Measurements from ENCODE around the gene EXOC6B.

EXOC6B gene
- 21.1 to 24.0 (median 23.4) reads per million in 3 donors for total RNA-seq

GRCh38 chr2:72825257-72826155 is at the start of gene EXOC6B:
Gene EXOC6B (minus strand): TSS chr2:72826033.
- Histone ChIP-seq H3K36me3 (ENCODE audit: control insufficient read depth, insufficient read depth, low read length) (no peaks in the 10 kb centered on the region), H3K4me1 (ENCODE audit: control insufficient read depth, insufficient read depth, low read length, poor library complexity, severe bottlenecking) (peaks cover 4% of the 10 kb centered on the region), H3K9me3 (ENCODE audit: control insufficient read depth, low read length) (no peaks in the 10 kb centered on the region), H3K4me3 (ENCODE audit: insufficient read depth, low read depth, low read length, poor library complexity, severe bottlenecking) (peak within 1 kb of the TSS; percentile 86), H3K27me3 (replicated peaks; ENCODE audit: control insufficient read depth, insufficient read depth, low read length, poor library complexity, severe bottlenecking) (no peaks in the 10 kb centered on the region), H3K27ac (ENCODE audit: insufficient read depth, low read length, poor library complexity, severe bottlenecking) (peak within 1 kb of the TSS; percentile 55)
- DNase-seq = peak; percentile 65 to 75 (median 71)

- Histone ChIP-seq H3K4me1 (ENCODE audit: control insufficient read depth, insufficient read depth, low read length, poor library complexity, severe bottlenecking) (no peaks in the 10 kb centered on the region), H3K4me3 (ENCODE audit: insufficient read depth, low read depth, low read length, poor library complexity, severe bottlenecking) (no peak overlapping the region), H3K27ac (ENCODE audit: insufficient read depth, low read length, poor library complexity, severe bottlenecking) (no peak overlapping the region), H3K27me3 (replicated peaks; ENCODE audit: control insufficient read depth, insufficient read depth, low read length, poor library complexity, severe bottlenecking) (no peaks in the 10 kb centered on the region), H3K9me3 (ENCODE audit: control insufficient read depth, low read length) (no peaks in the 10 kb centered on the region), H3K36me3 (ENCODE audit: control insufficient read depth, insufficient read depth, low read length) (no peaks in the 10 kb centered on the region)
- DNase-seq = no peak
Measured at GRCh38 chr2:72871880-72872279, 46.0 kb upstream of the EXOC6B start.

- H3K27me3 ChIP-seq (replicated peaks; ENCODE audit: control insufficient read depth, insufficient read depth, low read length, poor library complexity, severe bottlenecking) = no peaks in the 10 kb centered on the region
- no peaks in the 10 kb centered on the region for H3K36me3 ChIP-seq (ENCODE audit: control insufficient read depth, insufficient read depth, low read length)
- no peaks in the 10 kb centered on the region for H3K9me3 ChIP-seq (ENCODE audit: control insufficient read depth, low read length)
- no peak overlapping the region for H3K4me3 ChIP-seq (ENCODE audit: insufficient read depth, low read depth, low read length, poor library complexity, severe bottlenecking)
- H3K4me1 ChIP-seq (ENCODE audit: control insufficient read depth, insufficient read depth, low read length, poor library complexity, severe bottlenecking) = no peaks in the 10 kb centered on the region
- DNase-seq = no peak
- no peak overlapping the region for H3K27ac ChIP-seq (ENCODE audit: insufficient read depth, low read length, poor library complexity, severe bottlenecking)
Measured at GRCh38 chr2:72871060-72871459, 45.2 kb upstream of the EXOC6B start.

GRCh38 chr2:72864500-72864899 is 38.7 kb upstream of the EXOC6B start:
- Histone ChIP-seq H3K36me3 (ENCODE audit: control insufficient read depth, insufficient read depth, low read length) (no peaks in the 10 kb centered on the region), H3K27me3 (replicated peaks; ENCODE audit: control insufficient read depth, insufficient read depth, low read length, poor library complexity, severe bottlenecking) (no peaks in the 10 kb centered on the region), H3K4me3 (ENCODE audit: insufficient read depth, low read depth, low read length, poor library complexity, severe bottlenecking) (no peak overlapping the region), H3K27ac (ENCODE audit: insufficient read depth, low read length, poor library complexity, severe bottlenecking) (no peak overlapping the region), H3K9me3 (ENCODE audit: control insufficient read depth, low read length) (no peaks in the 10 kb centered on the region), H3K4me1 (ENCODE audit: control insufficient read depth, insufficient read depth, low read length, poor library complexity, severe bottlenecking) (peaks cover 7% of the 10 kb centered on the region)
- DNase-seq = no peak

GRCh38 chr2:72863046-72863445 is 37.2 kb upstream of the EXOC6B start:
- H3K4me1 ChIP-seq (ENCODE audit: control insufficient read depth, insufficient read depth, low read length, poor library complexity, severe bottlenecking) = peaks cover 7% of the 10 kb centered on the region
- H3K36me3 ChIP-seq (ENCODE audit: control insufficient read depth, insufficient read depth, low read length) = no peaks in the 10 kb centered on the region
- H3K4me3 ChIP-seq (ENCODE audit: insufficient read depth, low read depth, low read length, poor library complexity, severe bottlenecking) = no peak overlapping the region
- H3K27ac ChIP-seq (ENCODE audit: insufficient read depth, low read length, poor library complexity, severe bottlenecking) = no peak overlapping the region
- no peak for DNase-seq
- H3K27me3 ChIP-seq (replicated peaks; ENCODE audit: control insufficient read depth, insufficient read depth, low read length, poor library complexity, severe bottlenecking) = no peaks in the 10 kb centered on the region
- no peaks in the 10 kb centered on the region for H3K9me3 ChIP-seq (ENCODE audit: control insufficient read depth, low read length)

- H3K27me3 ChIP-seq (replicated peaks; ENCODE audit: control insufficient read depth, insufficient read depth, low read length, poor library complexity, severe bottlenecking) = no peaks in the 10 kb centered on the region
- H3K27ac ChIP-seq (ENCODE audit: insufficient read depth, low read length, poor library complexity, severe bottlenecking) = no peak overlapping the region
Measured at GRCh38 chr2:72862239-72862988, 36.6 kb upstream of the EXOC6B start.

GRCh38 chr2:72859831-72860262 is 34.0 kb upstream of the EXOC6B start:
- Histone ChIP-seq H3K9me3 (ENCODE audit: control insufficient read depth, low read length) (no peaks in the 10 kb centered on the region), H3K36me3 (ENCODE audit: control insufficient read depth, insufficient read depth, low read length) (no peaks in the 10 kb centered on the region), H3K4me3 (ENCODE audit: insufficient read depth, low read depth, low read length, poor library complexity, severe bottlenecking) (no peak overlapping the region), H3K27me3 (replicated peaks; ENCODE audit: control insufficient read depth, insufficient read depth, low read length, poor library complexity, severe bottlenecking) (peaks cover 6% of the 10 kb centered on the region), H3K27ac (ENCODE audit: insufficient read depth, low read length, poor library complexity, severe bottlenecking) (no peak overlapping the region), H3K4me1 (ENCODE audit: control insufficient read depth, insufficient read depth, low read length, poor library complexity, severe bottlenecking) (peaks cover 7% of the 10 kb centered on the region)
- DNase-seq = peak; percentile 9 to 45 (median 28)

More at GRCh38 chr2:72862239-72862988, 36.6 kb upstream of the EXOC6B start:
- Histone ChIP-seq H3K36me3 (ENCODE audit: control insufficient read depth, insufficient read depth, low read length) (no peaks in the 10 kb centered on the region), H3K4me3 (ENCODE audit: insufficient read depth, low read depth, low read length, poor library complexity, severe bottlenecking) (no peak overlapping the region), H3K4me1 (ENCODE audit: control insufficient read depth, insufficient read depth, low read length, poor library complexity, severe bottlenecking) (peaks cover 7% of the 10 kb centered on the region), H3K9me3 (ENCODE audit: control insufficient read depth, low read length) (no peaks in the 10 kb centered on the region)
- peak; percentile 67 to 77 (median 68) for DNase-seq

GRCh38 chr2:72851333-72851732 is 25.5 kb upstream of the EXOC6B start:
- H3K27me3 ChIP-seq (replicated peaks; ENCODE audit: control insufficient read depth, insufficient read depth, low read length, poor library complexity, severe bottlenecking) = peaks cover 8% of the 10 kb centered on the region
- no peaks in the 10 kb centered on the region for H3K4me1 ChIP-seq (ENCODE audit: control insufficient read depth, insufficient read depth, low read length, poor library complexity, severe bottlenecking)
- H3K27ac ChIP-seq (ENCODE audit: insufficient read depth, low read length, poor library complexity, severe bottlenecking) = no peak overlapping the region
- DNase-seq = no peak
- no peak overlapping the region for H3K4me3 ChIP-seq (ENCODE audit: insufficient read depth, low read depth, low read length, poor library complexity, severe bottlenecking)
- H3K36me3 ChIP-seq (ENCODE audit: control insufficient read depth, insufficient read depth, low read length) = no peaks in the 10 kb centered on the region
- H3K9me3 ChIP-seq (ENCODE audit: control insufficient read depth, low read length) = no peaks in the 10 kb centered on the region

- no peaks in the 10 kb centered on the region for H3K4me1 ChIP-seq (ENCODE audit: control insufficient read depth, insufficient read depth, low read length, poor library complexity, severe bottlenecking)
- peaks cover 2% of the 10 kb centered on the region for H3K27me3 ChIP-seq (replicated peaks; ENCODE audit: control insufficient read depth, insufficient read depth, low read length, poor library complexity, severe bottlenecking)
- H3K9me3 ChIP-seq (ENCODE audit: control insufficient read depth, low read length) = no peaks in the 10 kb centered on the region
- no peak overlapping the region for H3K4me3 ChIP-seq (ENCODE audit: insufficient read depth, low read depth, low read length, poor library complexity, severe bottlenecking)
- no peaks in the 10 kb centered on the region for H3K36me3 ChIP-seq (ENCODE audit: control insufficient read depth, insufficient read depth, low read length)
- DNase-seq = no peak
- H3K27ac ChIP-seq (ENCODE audit: insufficient read depth, low read length, poor library complexity, severe bottlenecking) = no peak overlapping the region
Measured at GRCh38 chr2:72849138-72849462, 23.3 kb upstream of the EXOC6B start.

All from effector memory CD4-positive, alpha-beta T cell (primary cell).